ENCODE data around the gene WBP2.
A peak's percentile ranks its signal among the peaks of the same experiment; 100 is the strongest.

DNA sequence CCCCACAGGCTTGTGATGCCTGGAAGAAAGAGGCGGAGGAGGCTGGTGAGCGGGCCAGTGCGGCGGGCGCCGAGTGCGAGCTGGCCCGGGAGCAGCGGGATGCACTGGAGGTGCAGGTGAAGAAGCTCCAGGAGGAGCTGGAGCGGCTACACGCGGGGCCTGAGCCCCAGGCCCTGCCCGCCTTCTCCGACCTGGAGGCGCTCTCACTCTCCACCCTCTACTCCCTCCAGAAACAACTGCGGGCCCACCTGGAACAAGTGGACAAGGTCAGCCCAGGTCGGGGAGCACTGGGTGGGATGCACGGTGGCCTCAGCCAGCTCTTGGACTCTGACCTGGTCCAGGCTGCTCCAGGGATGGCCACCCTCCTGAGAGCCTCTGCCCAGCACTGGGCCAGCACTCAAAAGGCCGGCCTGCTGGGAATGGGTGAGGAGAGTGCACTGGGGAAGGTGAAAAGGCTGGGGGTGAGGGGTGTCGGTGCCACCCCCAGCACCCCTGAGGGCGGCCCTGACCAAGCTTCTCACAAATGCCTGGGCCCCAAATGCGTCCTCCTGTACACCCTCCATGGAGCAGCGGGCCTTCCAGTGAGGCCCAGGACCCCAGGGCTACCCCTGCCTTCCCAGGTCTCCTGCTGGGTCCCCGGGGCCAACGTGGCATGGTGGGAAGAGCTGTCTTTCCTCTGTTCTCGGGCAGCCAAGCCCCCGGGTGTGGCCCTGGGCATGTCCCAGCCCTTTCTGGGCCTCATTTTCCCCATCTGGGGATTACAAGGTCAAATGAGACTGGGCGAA is 31.7 kb downstream of the WBP2 start:
- TF ChIP-seq POLR2AphosphoS5 (IDR thresholded peaks at IDR 0.05; ENCODE audit: low read depth, low read length): no peak
- no peak for TF ChIP-seq TAF1 (IDR thresholded peaks at IDR 0.05; ENCODE audit: borderline replicate concordance, low read depth, low read length)
- TF ChIP-seq POLR2A (IDR thresholded peaks at IDR 0.05; ENCODE audit: low read depth, low read length): peak; percentile 31; the same call in 1 of the 2 replicates

Measured in GM12892 (cell line).